Caco-2 (cell line): Measurements from ENCODE around the gene CNOT6L. TPM values are rescaled to one million over a fixed set of nuclear protein-coding genes. Genes with fewer than 3 reads are reported as not detected.

Source experiments
- BruUV-seq: library from RNA; stranded (reverse); fragments of 400-500 nt; replicated peaks from 2 replicates; lab custom pipeline; 2021; lab: Mats Ljungman, UMichigan
- CTCF ChIA-PET: fragments of 300-600 bp; sonication (Branson Sonifier 250); formaldehyde crosslinking; loops from one replicate; lab custom pipeline; 2022; ENCODE audit warnings: antibody characterized with exemption; lab: Charles Lee
- POLR2A ChIA-PET: fragments of 300-600 bp; sonication (Branson Sonifier 250); formaldehyde crosslinking; loops from one replicate; lab custom pipeline; 2022; ENCODE audit warnings: antibody characterized with exemption; lab: Charles Lee
- DNase-seq, 2 experiments: peaks; one replicate each; pipeline versions ENCODE4 v3.0.0 to v3.0.0-alpha.2; 2020 to 2022
- H3K27me3 ChIP-seq: replicated peaks from 2 replicates; pipeline ENCODE4 v1.6.0; 2011; ENCODE audit warnings: low read length; ENCODE audit not compliant: control insufficient read depth, insufficient read depth
- H3K36me3 ChIP-seq: 2 replicates; pipeline ENCODE4 v1.5.1; 2011; ENCODE audit warnings: low read length; ENCODE audit not compliant: control insufficient read depth, insufficient read depth
- H3K4me1 ChIP-seq: fragments of 250-450 bp; sonication (Bioruptor Pico); 2 replicates; pipeline ENCODE4 v1.5.1; 2020; ENCODE audit warnings: mild to moderate bottlenecking
- H3K4me3 ChIP-seq: 2 replicates; pipeline ENCODE4 v1.5.1; 2011; ENCODE audit warnings: low read depth, mild to moderate bottlenecking, control low read depth, low read length
- H3K9me3 ChIP-seq: fragments of 250-450 bp; sonication (Bioruptor Pico); 2 replicates; pipeline ENCODE4 v1.5.1; 2020; ENCODE audit warnings: mild to moderate bottlenecking, moderate library complexity
- H3K27ac Mint-ChIP-seq: one replicate; pipeline ENCODE4 v1.8.0; 2022; ENCODE audit warnings: mixed read lengths; ENCODE audit not compliant: unreplicated experiment
- H3K27me3 Mint-ChIP-seq: one replicate; pipeline ENCODE4 v1.8.0; 2022; ENCODE audit warnings: mixed read lengths; ENCODE audit not compliant: insufficient read depth, unreplicated experiment
- H3K36me3 Mint-ChIP-seq: one replicate; pipeline ENCODE4 v1.8.0; 2022; ENCODE audit warnings: mild to moderate bottlenecking, mixed read lengths; ENCODE audit not compliant: insufficient read depth, unreplicated experiment
- H3K4me1 Mint-ChIP-seq: one replicate; pipeline ENCODE4 v1.8.0; 2022; ENCODE audit warnings: low read depth, mixed read lengths; ENCODE audit not compliant: unreplicated experiment
- H3K4me3 Mint-ChIP-seq: one replicate; pipeline ENCODE4 v1.8.0; 2022; ENCODE audit warnings: mild to moderate bottlenecking, moderate library complexity, mixed read lengths; ENCODE audit not compliant: unreplicated experiment
- H3K9me3 Mint-ChIP-seq: one replicate; pipeline ENCODE4 v1.8.0; 2022; ENCODE audit warnings: mixed read lengths; ENCODE audit not compliant: unreplicated experiment
- CTCF ChIP-seq, 2 experiments: fragments of 200-600 bp in 1 of 2; IDR thresholded peaks; 1 replicate in 1 of 2; 2 replicates in 1 of 2; pipeline versions ENCODE4 v1.5.1 to v1.8.0; 2011 to 2022; ENCODE audit warnings: antibody characterized with exemption in 1 of 2, control low read depth in 1 of 2, inconsistent platforms in 1 of 2, low read depth in 1 of 2, low read length in 1 of 2, mild to moderate bottlenecking in 1 of 2, moderate library complexity in 1 of 2; ENCODE audit not compliant: insufficient read depth in 1 of 2, severe bottlenecking in 1 of 2, unreplicated experiment in 1 of 2
- intact Hi-C: fragments of 100-400 bp; cut with micrococcal nuclease; formaldehyde crosslinking; loops from one replicate; pipeline ENCODE4 v1.10.0; 2022; ENCODE audit not compliant: unreplicated experiment
- total RNA-seq: library from RNA; stranded (reverse); gene quantifications from 2 replicates; pipeline ENCODE4 v1.2.3, GENCODE V29; 2022

Gene CNOT6L
- total RNA-seq, 1 experiment from 2014 or later: 18.8 TPM

GRCh38 chr4:77834403-77834802, 15.2 kb upstream of the CNOT6L start:
- ChIA-PET POLR2A (no interaction called here), CTCF (no interaction called here)
- no peak for DNase-seq
- no TSS peak for BruUV-seq
- no peak for TF ChIP-seq CTCF (IDR thresholded peaks at IDR 0.05; ENCODE audit: insufficient read depth in 1 of 2, low read depth in 1 of 2, low read length in 1 of 2, severe bottlenecking in 1 of 2, unreplicated experiment in 1 of 2)
- no peaks in the 10 kb centered on the region for H3K27me3 ChIP-seq
- no peaks in the 10 kb centered on the region for H3K9me3 ChIP-seq
- H3K4me3 Mint-ChIP-seq: no peak overlapping the region
- H3K27me3 Mint-ChIP-seq: peaks cover under 1% of the 10 kb centered on the region
- H3K4me3 ChIP-seq: no peak overlapping the region
- peaks cover under 1% of the 10 kb centered on the region for H3K36me3 Mint-ChIP-seq
- H3K4me1 ChIP-seq: no peaks in the 10 kb centered on the region
- intact Hi-C loops: no loop called here
- H3K4me1 Mint-ChIP-seq: no peaks in the 10 kb centered on the region
- H3K36me3 ChIP-seq: no peaks in the 10 kb centered on the region
- no peaks in the 10 kb centered on the region for H3K9me3 Mint-ChIP-seq
- no peak overlapping the region for H3K27ac Mint-ChIP-seq

- peaks cover 5% of the 10 kb centered on the region for H3K36me3 Mint-ChIP-seq
- no TSS peak for BruUV-seq
- Histone ChIP-seq H3K4me3 (no peak overlapping the region), H3K36me3 (no peaks in the 10 kb centered on the region), H3K4me1 (no peaks in the 10 kb centered on the region), H3K27me3 (no peaks in the 10 kb centered on the region), H3K9me3 (no peaks in the 10 kb centered on the region)
- H3K9me3 Mint-ChIP-seq: no peaks in the 10 kb centered on the region
- ChIA-PET POLR2A (no interaction called here), CTCF (no interaction called here)
- H3K27me3 Mint-ChIP-seq: peaks cover 5% of the 10 kb centered on the region
- H3K4me3 Mint-ChIP-seq: no peak overlapping the region
- intact Hi-C loops: no loop called here
- H3K27ac Mint-ChIP-seq: no peak overlapping the region
- no peaks in the 10 kb centered on the region for H3K4me1 Mint-ChIP-seq
- TF ChIP-seq CTCF (IDR thresholded peaks at IDR 0.05; ENCODE audit: insufficient read depth in 1 of 2, low read depth in 1 of 2, low read length in 1 of 2, severe bottlenecking in 1 of 2, unreplicated experiment in 1 of 2): no peak
- DNase-seq: no peak
Observed at GRCh38 chr4:77833126-77833724, 14.1 kb upstream of the CNOT6L start.

GRCh38 chr4:77827343-77827742, 8.2 kb upstream of the CNOT6L start:
- Mint-ChIP-seq H3K27me3 (peaks cover 21% of the 10 kb centered on the region), H3K4me1 (no peaks in the 10 kb centered on the region), H3K27ac (no peak overlapping the region), H3K36me3 (peaks cover 5% of the 10 kb centered on the region), H3K4me3 (no peak overlapping the region), H3K9me3 (no peaks in the 10 kb centered on the region)
- intact Hi-C loops: no loop called here
- no peak for TF ChIP-seq CTCF (IDR thresholded peaks at IDR 0.05; ENCODE audit: insufficient read depth in 1 of 2, low read depth in 1 of 2, low read length in 1 of 2, severe bottlenecking in 1 of 2, unreplicated experiment in 1 of 2)
- POLR2A ChIA-PET: no interaction called here
- no peak for DNase-seq
- Histone ChIP-seq H3K36me3 (no peaks in the 10 kb centered on the region), H3K27me3 (no peaks in the 10 kb centered on the region), H3K4me3 (no peak overlapping the region), H3K4me1 (no peaks in the 10 kb centered on the region), H3K9me3 (no peaks in the 10 kb centered on the region)
- BruUV-seq: no TSS peak
- CTCF ChIA-PET: no interaction called here
